HS-5 (cell line): Measurements from ENCODE around the gene FAM177A1.
"Not testable (repeated sequence)": the region's sequence is repeated elsewhere in the genome, so short reads cannot be mapped to it uniquely, and the experiment has no call there.

Experiments used
- DNase-seq: peaks from one replicate; pipeline ENCODE4 v3.0.0-alpha.2; 2012; ENCODE audit warnings: low read depth

FAM177A1 gene, protein sequence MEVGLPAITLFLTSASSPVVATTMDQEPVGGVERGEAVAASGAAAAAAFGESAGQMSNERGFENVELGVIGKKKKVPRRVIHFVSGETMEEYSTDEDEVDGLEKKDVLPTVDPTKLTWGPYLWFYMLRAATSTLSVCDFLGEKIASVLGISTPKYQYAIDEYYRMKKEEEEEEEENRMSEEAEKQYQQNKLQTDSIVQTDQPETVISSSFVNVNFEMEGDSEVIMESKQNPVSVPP

DNA sequence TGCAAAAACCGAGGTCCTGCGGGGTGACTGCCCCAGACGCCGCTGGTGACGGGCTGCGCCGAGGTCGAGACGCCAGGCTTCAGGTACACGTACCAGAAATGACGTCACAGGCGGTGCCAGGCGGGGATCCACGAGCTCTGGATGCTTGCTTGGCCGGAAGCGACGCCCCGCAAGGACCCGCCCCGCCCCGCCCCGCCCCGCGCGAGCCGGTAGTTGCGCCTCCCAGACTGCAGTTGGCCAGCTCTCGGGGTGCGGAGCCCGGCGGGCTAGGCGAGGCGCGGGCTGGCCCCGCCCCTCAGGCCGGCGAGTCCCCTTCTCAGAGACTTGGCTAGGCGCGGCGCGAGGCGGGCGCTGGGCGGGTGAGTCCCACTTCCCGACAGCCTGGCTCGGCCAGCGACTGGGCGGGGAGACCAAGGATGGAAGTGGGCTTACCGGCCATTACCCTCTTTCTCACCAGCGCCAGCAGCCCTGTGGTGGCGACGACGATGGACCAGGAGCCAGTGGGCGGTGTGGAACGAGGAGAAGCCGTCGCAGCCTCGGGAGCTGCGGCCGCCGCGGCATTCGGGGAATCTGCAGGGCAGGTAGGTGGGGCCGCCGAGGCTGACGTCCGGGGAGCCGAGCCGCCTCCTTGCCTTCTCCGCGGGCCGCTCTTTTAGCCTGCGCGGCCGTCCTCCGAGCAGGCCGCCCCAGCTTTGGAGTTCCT lies at the start of gene FAM177A1:
TSS of gene FAM177A1 (plus strand) at position 225 of the 703 bp plus-strand sequence. CDS start at position 417, 192 bp downstream.
- DNase-seq = peak; percentile 77

- no peak for DNase-seq
These were observed 48.3 kb upstream of the FAM177A1 start for GRCh38 chr14:34997762-34998161.

DNA sequence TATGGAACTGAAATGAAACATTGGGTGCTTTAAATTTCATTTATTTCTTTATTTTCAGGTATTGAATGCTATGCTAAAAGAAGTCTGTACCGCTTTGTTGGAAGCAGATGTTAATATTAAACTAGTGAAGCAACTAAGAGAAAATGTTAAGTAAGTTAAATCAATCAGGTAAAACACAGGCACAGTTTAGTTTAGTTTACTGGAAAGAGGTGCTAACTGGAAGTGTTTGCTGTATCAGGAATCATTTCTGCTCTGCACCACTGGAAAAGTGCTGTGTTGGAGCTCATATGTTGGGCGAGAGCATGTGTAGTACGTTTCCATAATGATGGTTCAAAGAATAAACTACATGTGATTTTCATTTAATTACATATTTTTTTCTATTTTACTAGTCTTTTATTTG lies 46.6 kb upstream of the FAM177A1 start:
- DNase-seq = no peak

DNA sequence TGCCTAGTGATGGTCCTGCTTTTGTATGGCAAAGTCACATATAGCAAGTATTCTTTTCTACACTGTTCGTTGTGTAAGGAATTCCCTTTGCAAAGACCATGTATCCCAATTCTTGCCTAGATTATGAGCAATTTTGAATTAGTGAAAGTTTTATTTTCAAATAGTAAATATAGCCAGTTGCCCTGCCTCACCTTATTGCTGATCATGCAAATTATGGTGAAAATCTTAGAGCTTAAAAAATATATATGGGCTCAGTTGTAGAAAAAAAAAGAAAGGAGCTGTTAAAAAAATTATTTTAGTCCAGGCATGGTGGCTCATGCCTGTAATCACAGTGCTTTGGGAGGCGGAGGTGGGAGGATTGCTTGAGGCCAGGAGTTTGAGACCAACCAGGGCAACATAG lies 44.5 kb upstream of the FAM177A1 start:
- no peak for DNase-seq

DNA sequence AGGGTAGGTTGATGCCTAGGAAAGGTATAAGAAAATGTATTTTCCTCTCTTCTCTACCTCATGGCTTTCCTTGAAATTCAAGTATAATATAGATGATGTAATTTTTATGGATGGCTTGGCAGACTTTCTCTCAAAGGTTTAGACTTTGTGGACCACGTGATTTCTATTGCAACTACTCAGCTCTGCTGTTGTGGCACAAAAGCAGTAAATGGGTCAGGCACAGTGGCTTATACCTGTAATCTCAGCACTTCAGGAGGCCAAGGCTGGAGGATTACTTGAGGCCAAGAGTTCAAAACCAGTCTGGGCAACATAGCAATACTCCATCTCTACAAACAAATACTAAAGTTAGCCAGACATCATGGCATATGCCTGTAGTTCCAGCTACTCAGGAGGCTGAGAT lies 41.2 kb upstream of the FAM177A1 start:
- DNase-seq = no peak

- DNase-seq = no peak
These were observed 29.5 kb upstream of the FAM177A1 start for GRCh38 chr14:35016568-35016967.

DNA sequence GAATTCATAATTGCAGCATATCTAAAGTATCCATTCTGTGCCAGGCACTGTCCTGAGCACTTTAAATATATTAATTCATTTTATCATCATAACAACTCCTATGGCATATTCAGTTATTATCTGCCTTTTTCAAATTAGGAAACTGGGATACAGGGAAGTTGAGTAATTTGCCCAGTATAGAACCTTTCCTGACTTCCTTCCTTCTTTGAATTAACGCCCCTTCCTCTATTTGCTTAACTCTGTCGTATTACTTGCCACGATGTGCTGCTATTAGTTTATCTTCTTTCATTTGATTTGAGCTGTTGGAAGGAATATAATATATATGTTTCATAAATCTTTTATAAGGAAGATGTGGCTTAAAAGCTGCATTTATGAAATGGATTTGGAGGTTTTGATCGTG lies 25.4 kb upstream of the FAM177A1 start:
- DNase-seq = no peak

GRCh38 chr14:35028435-35028834 lies 17.6 kb upstream of the FAM177A1 start:
- no peak for DNase-seq

DNA sequence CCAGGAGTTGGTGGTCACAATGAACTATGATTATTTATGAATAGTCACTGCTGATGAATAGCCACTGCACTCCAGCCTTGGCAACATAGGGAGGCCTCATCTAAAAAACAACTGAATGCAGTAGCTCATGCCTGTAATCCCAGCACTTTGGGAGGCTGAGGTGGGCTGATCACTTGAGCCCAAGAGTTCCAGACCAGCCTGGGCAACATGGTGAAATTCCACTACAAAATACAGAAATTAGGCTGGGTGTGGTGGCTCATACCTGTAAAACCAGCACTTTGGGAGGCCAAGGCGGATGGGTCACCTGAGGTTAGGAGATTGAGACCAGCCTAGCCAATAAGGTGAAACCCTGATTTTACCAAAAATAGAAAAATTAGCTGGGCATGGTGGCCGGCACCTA lies 13.5 kb upstream of the FAM177A1 start:
- no peak for DNase-seq

GRCh38 chr14:35034440-35034833 lies 11.6 kb upstream of the FAM177A1 start:
- DNase-seq = no peak

DNA sequence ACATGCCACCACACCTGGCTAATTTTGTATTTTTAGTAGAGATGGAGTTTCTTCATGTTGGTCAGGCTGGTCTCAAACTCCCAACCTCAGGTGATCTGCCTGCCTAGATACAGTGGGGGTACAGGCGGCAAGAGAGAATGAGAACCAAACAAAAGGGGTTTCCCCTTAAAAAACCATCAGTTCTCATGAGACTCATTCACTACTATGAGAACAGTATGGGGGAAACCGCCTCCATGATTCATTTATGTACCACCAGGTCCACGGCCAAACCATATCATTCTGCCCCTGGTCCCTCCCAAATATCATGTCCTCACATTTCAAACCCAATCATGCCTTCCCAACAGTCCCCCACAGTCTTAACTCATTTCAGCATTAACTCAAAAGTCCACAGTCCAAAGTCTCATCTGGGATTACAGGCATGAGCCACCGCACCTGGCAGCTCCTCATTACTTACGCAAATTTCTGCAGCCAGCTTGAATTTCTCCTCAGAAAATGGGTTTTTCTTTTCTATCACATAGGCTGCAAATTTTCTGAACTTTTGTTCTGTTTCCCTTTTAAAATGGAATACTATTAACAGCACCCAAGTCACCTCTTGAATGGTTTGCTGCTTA lies 11.0 kb upstream of the FAM177A1 start:
- DNase-seq = not testable (repeated sequence)

- not testable (repeated sequence) for DNase-seq
These were observed 7.8 kb upstream of the FAM177A1 start for GRCh38 chr14:35038312-35038711.

DNA sequence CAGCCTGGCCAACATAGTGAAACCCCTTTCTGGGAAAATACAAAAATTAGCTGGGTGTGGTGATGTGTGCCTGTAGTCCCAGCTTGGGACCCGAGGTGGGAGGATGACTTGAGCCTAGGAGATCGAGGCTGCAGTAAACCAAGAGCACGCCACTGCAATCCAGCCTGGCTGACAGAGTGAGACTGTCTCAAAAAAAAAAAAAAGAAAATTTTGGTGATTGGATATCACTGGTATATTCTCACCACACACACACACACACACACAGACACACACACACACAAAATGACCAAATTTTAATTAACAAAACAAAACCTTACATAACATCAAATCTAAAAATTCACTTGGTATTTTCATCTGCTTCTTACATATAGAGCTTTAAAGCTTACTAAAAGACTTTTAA lies 3.4 kb upstream of the FAM177A1 start:
- DNase-seq = no peak

DNA sequence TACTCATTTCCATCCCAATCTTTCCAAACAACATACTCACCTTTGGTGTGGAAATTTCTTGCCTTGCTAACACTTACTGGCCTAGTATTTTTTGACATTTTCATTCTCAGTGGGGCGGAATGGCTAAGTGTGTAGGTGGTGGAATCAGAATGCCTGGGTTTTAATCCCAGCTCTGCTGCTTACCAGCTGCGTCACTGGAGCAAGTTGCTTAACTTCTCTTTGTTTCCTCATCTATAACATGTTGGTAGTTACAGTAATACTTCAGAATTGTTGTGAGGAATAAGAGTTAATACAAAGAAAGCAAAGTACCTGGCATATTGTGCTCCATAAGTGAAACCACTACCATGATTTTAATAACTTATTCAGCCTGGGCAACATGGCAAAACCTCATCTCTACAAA lies 3.0 kb upstream of the FAM177A1 start:
- DNase-seq = no peak

- DNase-seq = no peak
These were observed 904 bp upstream of the FAM177A1 start for GRCh38 chr14:35044939-35045797.

GRCh38 chr14:35045798-35046047 lies 349 bp upstream of the FAM177A1 start:
- DNase-seq = no peak

GRCh38 chr14:35046751-35047536 lies 872 bp downstream of the FAM177A1 start:
- peak; percentile 19 for DNase-seq

- DNase-seq = no peak
These were observed 2.0 kb downstream of the FAM177A1 start for GRCh38 chr14:35047976-35048513.

GRCh38 chr14:35050652-35051051 lies 4.6 kb downstream of the FAM177A1 start:
- peak; percentile 16 for DNase-seq

DNA sequence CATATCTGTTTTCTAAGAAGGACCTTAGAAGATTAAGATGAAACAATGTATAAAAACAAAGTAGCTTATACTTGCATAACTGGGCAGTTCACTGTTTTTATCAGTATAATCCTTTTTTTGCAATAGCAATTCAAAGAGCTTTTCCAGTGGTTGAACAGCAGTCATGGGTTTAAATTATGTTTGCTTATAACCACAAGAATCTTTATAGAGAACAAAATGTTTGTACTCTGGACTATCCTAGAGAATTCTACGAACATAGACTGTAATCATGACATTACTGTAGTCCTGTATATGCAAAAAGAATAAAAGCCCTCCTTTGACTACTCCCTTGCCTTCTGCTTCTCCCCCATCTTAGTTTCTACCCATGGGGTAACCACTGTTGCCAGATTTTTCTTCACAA lies 5.7 kb downstream of the FAM177A1 start:
- DNase-seq = no peak

DNA sequence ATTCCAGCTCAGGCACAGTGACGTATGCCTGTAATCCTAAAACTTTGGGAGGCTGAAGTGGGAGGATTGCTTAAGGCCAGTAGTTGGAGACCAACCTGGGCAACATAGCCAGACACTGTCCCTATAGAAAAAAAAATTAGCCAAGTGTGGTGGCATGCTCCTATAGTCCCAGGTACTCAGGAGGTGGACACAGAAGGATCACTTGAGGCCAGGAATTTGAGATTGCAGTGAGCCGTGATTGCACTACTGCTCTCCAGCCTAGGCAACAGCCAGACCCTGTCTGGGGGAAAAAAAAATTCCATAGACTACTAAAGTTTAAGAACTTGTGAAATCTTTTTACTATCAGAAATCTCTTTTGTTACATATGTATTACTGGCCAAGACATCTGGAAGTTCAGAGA lies 6.6 kb downstream of the FAM177A1 start:
- DNase-seq = no peak
